VCaP (cell line): ENCODE measurements around the gene CPSF3.

Source experiments
- H3K27ac ChIP-seq: fragments of 450-650 bp; 2 replicates; pipeline ENCODE4 v1.5.1; 2017
- CTCF ChIP-seq: fragments of 450-650 bp; conservative IDR thresholded peaks from 2 replicates; pipeline ENCODE4 v1.5.1; 2017; ENCODE audit warnings: mild to moderate bottlenecking, moderate library complexity

Gene CPSF3

GRCh38 chr2:9416962-9417316, 6.5 kb upstream of the CPSF3 start:
- H3K27ac ChIP-seq, result no peak overlapping the region
- TF ChIP-seq CTCF, result no peak

GRCh38 chr2:9417725-9418124, 5.7 kb upstream of the CPSF3 start:
- TF ChIP-seq CTCF, result no peak
- H3K27ac ChIP-seq, result no peak overlapping the region

GRCh38 chr2:9418746-9419145, 4.7 kb upstream of the CPSF3 start:
- no peak for TF ChIP-seq CTCF
- H3K27ac ChIP-seq, result no peak overlapping the region

- TF ChIP-seq CTCF, result no peak
- peak overlapping the region; percentile 50 for H3K27ac ChIP-seq
These were observed 3.9 kb upstream of the CPSF3 start for GRCh38 chr2:9419541-9419940.

- TF ChIP-seq CTCF, result no peak
These were observed 3.0 kb upstream of the CPSF3 start for GRCh38 chr2:9420495-9420894.

GRCh38 chr2:9422321-9423099, 944 bp upstream of the CPSF3 start:
- peak overlapping the region; percentile 85 for H3K27ac ChIP-seq
- no peak for TF ChIP-seq CTCF

More at GRCh38 chr2:9420495-9420894, 3.0 kb upstream of the CPSF3 start:
- H3K27ac ChIP-seq, result peak overlapping the region; percentile 50

GRCh38 chr2:9423922-9424272, 443 bp downstream of the CPSF3 start:
- H3K27ac ChIP-seq, result peak overlapping the region; percentile 85
- no peak for TF ChIP-seq CTCF
